Parathyroid adenoma (tissue), 2 donors: ENCODE measurements around the gene FKBP5.

ENCODE experiments used
- H2AFZ ChIP-seq: fragments of 300-600 bp; sonication (generic); one replicate; pipeline ENCODE4 v1.7.0; 2017; ENCODE audit warnings: antibody characterized with exemption, mild to moderate bottlenecking
- H3K27ac ChIP-seq: fragments of 300-600 bp; sonication (generic); one replicate; pipeline ENCODE4 v1.7.0; 2017
- H3K27me3 ChIP-seq: fragments of 300-600 bp; sonication (generic); one replicate; pipeline ENCODE4 v1.7.0; 2017; ENCODE audit warnings: low read length; ENCODE audit not compliant: control insufficient read depth, insufficient read depth
- H3K36me3 ChIP-seq: fragments of 300-600 bp; sonication (generic); one replicate; pipeline ENCODE4 v1.7.0; 2017; ENCODE audit warnings: low read length; ENCODE audit not compliant: control insufficient read depth, insufficient read depth
- H3K4me1 ChIP-seq: fragments of 300-600 bp; sonication (generic); one replicate; pipeline ENCODE4 v1.7.0; 2017; ENCODE audit warnings: control low read depth
- H3K4me2 ChIP-seq: fragments of 300-600 bp; sonication (generic); one replicate; pipeline ENCODE4 v1.7.0; 2017; ENCODE audit warnings: low read length
- H3K4me3 ChIP-seq: fragments of 300-600 bp; sonication (generic); one replicate; pipeline ENCODE4 v1.7.0; 2017; ENCODE audit warnings: low read depth, low read length
- H3K79me2 ChIP-seq: fragments of 300-600 bp; sonication (generic); one replicate; pipeline ENCODE4 v1.7.0; 2017; ENCODE audit warnings: control low read depth
- H3K9ac ChIP-seq: fragments of 300-600 bp; sonication (generic); one replicate; pipeline ENCODE4 v1.7.0; 2017; ENCODE audit warnings: mild to moderate bottlenecking
- H3K9me3 ChIP-seq: fragments of 300-600 bp; sonication (generic); one replicate; pipeline ENCODE4 v1.7.0; 2017; ENCODE audit warnings: low read length; ENCODE audit not compliant: control insufficient read depth
- CTCF ChIP-seq: fragments of 300-600 bp; sonication (generic); IDR thresholded peaks from one replicate; pipeline ENCODE4 v1.7.0; 2017; ENCODE audit warnings: antibody characterized with exemption, mild to moderate bottlenecking
- donor health status: primary hyperparathyroidism.

FKBP5 gene

GRCh38 chr6:35686873-35687555 is 1.7 kb downstream of the FKBP5 start:
- H3K36me3 ChIP-seq, result no peaks in the 10 kb centered on the region
- TF ChIP-seq CTCF, result no peak
- H3K9ac ChIP-seq, result no peak overlapping the region
- no peak overlapping the region for H2AFZ ChIP-seq
- peaks cover 2% of the 10 kb centered on the region for H3K4me1 ChIP-seq
- H3K9me3 ChIP-seq, result no peaks in the 10 kb centered on the region
- peaks cover 11% of the 10 kb centered on the region for H3K79me2 ChIP-seq
- no peaks in the 10 kb centered on the region for H3K27me3 ChIP-seq
- peak overlapping the region; percentile 77 for H3K4me3 ChIP-seq
- H3K27ac ChIP-seq, result peak overlapping the region; percentile 75
- H3K4me2 ChIP-seq, result peak overlapping the region; percentile 71

- Histone ChIP-seq H3K27me3 (no peaks in the 10 kb centered on the region), H3K4me1 (peaks cover 2% of the 10 kb centered on the region), H3K9ac (no peak overlapping the region), H3K4me2 (peak overlapping the region; percentile 71), H3K4me3 (no peak overlapping the region), H3K79me2 (peaks cover 11% of the 10 kb centered on the region), H3K36me3 (no peaks in the 10 kb centered on the region), H3K27ac (no peak overlapping the region), H2AFZ (no peak overlapping the region), H3K9me3 (no peaks in the 10 kb centered on the region)
- no peak for TF ChIP-seq CTCF
These were observed 2.3 kb downstream of the FKBP5 start for GRCh38 chr6:35686436-35686835.

DNA sequence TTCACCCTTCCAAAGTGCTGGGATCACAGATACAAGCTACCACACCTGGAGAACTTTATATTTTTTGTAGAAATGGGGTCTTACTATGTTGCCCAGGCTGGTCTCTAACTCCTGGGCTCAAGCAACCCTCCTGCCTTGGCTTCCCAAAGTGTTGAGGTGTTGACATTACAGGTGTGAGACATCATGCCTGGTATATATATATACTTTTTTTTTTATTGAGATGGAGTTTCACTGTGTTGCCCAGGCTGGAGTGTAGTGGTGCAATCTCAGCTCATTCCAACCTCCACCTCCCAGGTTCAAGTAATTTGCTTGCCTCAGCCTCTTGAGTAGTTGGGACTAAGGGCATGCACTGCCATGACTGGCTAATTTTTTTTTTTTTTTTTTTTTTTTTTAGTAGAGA is 5.4 kb downstream of the FKBP5 start:
- H3K36me3 ChIP-seq, result no peaks in the 10 kb centered on the region
- no peak overlapping the region for H3K27ac ChIP-seq
- H2AFZ ChIP-seq, result no peak overlapping the region
- no peak overlapping the region for H3K9ac ChIP-seq
- no peaks in the 10 kb centered on the region for H3K9me3 ChIP-seq
- no peaks in the 10 kb centered on the region for H3K27me3 ChIP-seq
- peaks cover 2% of the 10 kb centered on the region for H3K4me1 ChIP-seq
- H3K4me3 ChIP-seq, result no peak overlapping the region
- H3K79me2 ChIP-seq, result peaks cover 27% of the 10 kb centered on the region
- TF ChIP-seq CTCF, result no peak
- H3K4me2 ChIP-seq, result no peak overlapping the region

GRCh38 chr6:35681298-35681697 is 7.4 kb downstream of the FKBP5 start:
- H3K9me3 ChIP-seq, result no peaks in the 10 kb centered on the region
- TF ChIP-seq CTCF, result no peak
- H3K4me2 ChIP-seq, result no peak overlapping the region
- H3K4me1 ChIP-seq, result peaks cover 2% of the 10 kb centered on the region
- H2AFZ ChIP-seq, result no peak overlapping the region
- no peak overlapping the region for H3K27ac ChIP-seq
- no peaks in the 10 kb centered on the region for H3K27me3 ChIP-seq
- H3K79me2 ChIP-seq, result peaks cover 44% of the 10 kb centered on the region
- H3K9ac ChIP-seq, result no peak overlapping the region
- H3K4me3 ChIP-seq, result no peak overlapping the region
- H3K36me3 ChIP-seq, result no peaks in the 10 kb centered on the region

GRCh38 chr6:35679399-35679798 is 9.3 kb downstream of the FKBP5 start:
- Histone ChIP-seq H3K4me1 (peaks cover 2% of the 10 kb centered on the region), H3K9ac (no peak overlapping the region), H3K27me3 (no peaks in the 10 kb centered on the region), H3K27ac (no peak overlapping the region), H3K36me3 (no peaks in the 10 kb centered on the region), H3K79me2 (peaks cover 55% of the 10 kb centered on the region), H3K9me3 (no peaks in the 10 kb centered on the region), H3K4me2 (no peak overlapping the region), H3K4me3 (no peak overlapping the region), H2AFZ (no peak overlapping the region)
- TF ChIP-seq CTCF, result no peak
